22Rv1 (cell line): Measurements from ENCODE around the gene DAG1.

Experiments used
- ZFX ChIP-seq: fragments of 450-650 bp; IDR thresholded peaks from 2 replicates; pipeline ENCODE4 v1.6.1; 2017; ENCODE audit warnings: antibody characterized with exemption, borderline replicate concordance
- TF ChIP-seq, protein P1 (sequence below): fragments of 450-650 bp; IDR thresholded peaks from 2 replicates; pipeline ENCODE4 v1.5.1; 2017; ENCODE audit warnings: mild to moderate bottlenecking

DNA sequence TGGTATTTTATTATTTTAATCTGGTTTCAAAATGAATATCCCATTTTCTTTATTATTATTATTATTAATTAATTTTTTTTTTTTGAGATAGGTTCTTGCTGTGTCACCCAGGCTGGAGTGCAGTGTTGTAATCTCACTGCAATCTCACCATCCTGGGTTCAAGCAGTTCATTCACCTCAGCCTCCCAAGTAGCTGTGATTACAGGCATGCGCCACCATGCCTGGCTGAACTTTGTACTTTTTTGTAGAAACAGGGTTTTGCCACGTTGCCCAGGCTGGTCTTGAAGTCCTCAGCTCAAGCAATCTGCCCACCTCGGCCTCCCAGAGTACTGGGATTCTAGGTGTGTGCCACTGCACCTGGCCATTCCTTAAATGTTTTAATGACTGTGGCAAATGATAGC lies 28.6 kb downstream of the DAG1 start:
- TF ChIP-seq, protein P1, sequence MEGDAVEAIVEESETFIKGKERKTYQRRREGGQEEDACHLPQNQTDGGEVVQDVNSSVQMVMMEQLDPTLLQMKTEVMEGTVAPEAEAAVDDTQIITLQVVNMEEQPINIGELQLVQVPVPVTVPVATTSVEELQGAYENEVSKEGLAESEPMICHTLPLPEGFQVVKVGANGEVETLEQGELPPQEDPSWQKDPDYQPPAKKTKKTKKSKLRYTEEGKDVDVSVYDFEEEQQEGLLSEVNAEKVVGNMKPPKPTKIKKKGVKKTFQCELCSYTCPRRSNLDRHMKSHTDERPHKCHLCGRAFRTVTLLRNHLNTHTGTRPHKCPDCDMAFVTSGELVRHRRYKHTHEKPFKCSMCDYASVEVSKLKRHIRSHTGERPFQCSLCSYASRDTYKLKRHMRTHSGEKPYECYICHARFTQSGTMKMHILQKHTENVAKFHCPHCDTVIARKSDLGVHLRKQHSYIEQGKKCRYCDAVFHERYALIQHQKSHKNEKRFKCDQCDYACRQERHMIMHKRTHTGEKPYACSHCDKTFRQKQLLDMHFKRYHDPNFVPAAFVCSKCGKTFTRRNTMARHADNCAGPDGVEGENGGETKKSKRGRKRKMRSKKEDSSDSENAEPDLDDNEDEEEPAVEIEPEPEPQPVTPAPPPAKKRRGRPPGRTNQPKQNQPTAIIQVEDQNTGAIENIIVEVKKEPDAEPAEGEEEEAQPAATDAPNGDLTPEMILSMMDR: no peak
- no peak for TF ChIP-seq ZFX
